C4-2B (cell line): Measurements from ENCODE around the gene TPRKB.
"Not testable (repeated sequence)": the region's sequence is repeated elsewhere in the genome, so short reads cannot be mapped to it uniquely, and the experiment has no call there.

Source experiments
- H3K27ac ChIP-seq: fragments of 450-650 bp; 2 replicates; pipeline ENCODE4 v1.5.1; 2017
- CTCF ChIP-seq: fragments of 450-650 bp; conservative IDR thresholded peaks from 2 replicates; pipeline ENCODE4 v1.5.1; 2017; ENCODE audit warnings: mild to moderate bottlenecking
- ZFX ChIP-seq: fragments of 450-650 bp; IDR thresholded peaks from 2 replicates; pipeline ENCODE4 v1.6.1; 2017

Gene TPRKB

GRCh38 chr2:73697606-73698005 lies 39.5 kb downstream of the TPRKB start:
- no peak overlapping the region for H3K27ac ChIP-seq
- TF ChIP-seq CTCF (no peak), ZFX (no peak)

GRCh38 chr2:73696985-73697384 lies 40.2 kb downstream of the TPRKB start:
- H3K27ac ChIP-seq = not testable (repeated sequence)

GRCh38 chr2:73696521-73696920 lies 40.6 kb downstream of the TPRKB start:
- H3K27ac ChIP-seq = not testable (repeated sequence)

GRCh38 chr2:73690372-73691088 lies 46.6 kb downstream of the TPRKB start:
- peak; percentile 19 for TF ChIP-seq CTCF
- H3K27ac ChIP-seq = not testable (repeated sequence)

- not testable (repeated sequence) for H3K27ac ChIP-seq
Observed at GRCh38 chr2:73688494-73688893, 48.7 kb downstream of the TPRKB start.

- TF ChIP-seq CTCF (no peak), ZFX (no peak)
Observed at GRCh38 chr2:73685764-73686438, 51.2 kb downstream of the TPRKB start.

GRCh38 chr2:73684905-73685304 lies 52.2 kb downstream of the TPRKB start:
- TF ChIP-seq CTCF = peak; percentile 27
- not testable (repeated sequence) for H3K27ac ChIP-seq

More at GRCh38 chr2:73685764-73686438, 51.2 kb downstream of the TPRKB start:
- H3K27ac ChIP-seq = no peak overlapping the region

GRCh38 chr2:73684325-73684724 lies 52.8 kb downstream of the TPRKB start:
- H3K27ac ChIP-seq = not testable (repeated sequence)

GRCh38 chr2:73679951-73680571 lies 57.1 kb downstream of the TPRKB start:
- peak; percentile 46 for TF ChIP-seq CTCF
- H3K27ac ChIP-seq = not testable (repeated sequence)
